ENCODE results near the gene PTPRN2. TPM values are rescaled to one million over a fixed set of nuclear protein-coding genes. Genes with fewer than 3 reads are reported as not detected.
"Not testable (repeated sequence)": the region's sequence is repeated elsewhere in the genome, so short reads cannot be mapped to it uniquely, and the experiment has no call there.

PTPRN2 gene
- total RNA-seq, 1 donor: 0.27 TPM

- DNase-seq (ENCODE audit: low read depth in 2 of 3, low spot score in 2 of 3): not testable (repeated sequence)
These were observed 64.3 kb downstream of the PTPRN2 start for GRCh38 chr7:158523165-158523856.

- DNase-seq (ENCODE audit: low read depth in 2 of 3, low spot score in 2 of 3): not testable (repeated sequence)
These were observed 65.8 kb downstream of the PTPRN2 start for GRCh38 chr7:158521795-158522194.

- DNase-seq (ENCODE audit: low read depth in 2 of 3, low spot score in 2 of 3): no peak
These were observed 66.8 kb downstream of the PTPRN2 start for GRCh38 chr7:158520825-158521224.

GRCh38 chr7:158519633-158520174 is 67.9 kb downstream of the PTPRN2 start:
- no peak for DNase-seq (ENCODE audit: low read depth in 2 of 3, low spot score in 2 of 3)

GRCh38 chr7:158518980-158519632 is 68.5 kb downstream of the PTPRN2 start:
- no peak for DNase-seq (ENCODE audit: low read depth in 2 of 3, low spot score in 2 of 3)

GRCh38 chr7:158517571-158517970 is 70.1 kb downstream of the PTPRN2 start:
- DNase-seq (ENCODE audit: low read depth in 2 of 3, low spot score in 2 of 3): no peak

- DNase-seq (ENCODE audit: low read depth in 2 of 3, low spot score in 2 of 3): no peak
These were observed 70.6 kb downstream of the PTPRN2 start for GRCh38 chr7:158517072-158517471.

- DNase-seq (ENCODE audit: low read depth in 2 of 3, low spot score in 2 of 3): no peak
These were observed 71.1 kb downstream of the PTPRN2 start for GRCh38 chr7:158516524-158516923.

GRCh38 chr7:158512869-158513268 is 74.8 kb downstream of the PTPRN2 start:
- DNase-seq (ENCODE audit: low read depth in 2 of 3, low spot score in 2 of 3): no peak

- DNase-seq (ENCODE audit: low read depth in 2 of 3, low spot score in 2 of 3): no peak
These were observed 75.6 kb downstream of the PTPRN2 start for GRCh38 chr7:158512042-158512441.

GRCh38 chr7:158508802-158509385 is 78.7 kb downstream of the PTPRN2 start:
- no peak for DNase-seq (ENCODE audit: low read depth in 2 of 3, low spot score in 2 of 3)

GRCh38 chr7:158508321-158508720 is 79.3 kb downstream of the PTPRN2 start:
- not testable (repeated sequence) for DNase-seq (ENCODE audit: low read depth in 2 of 3, low spot score in 2 of 3)

- DNase-seq (ENCODE audit: low read depth in 2 of 3, low spot score in 2 of 3): no peak
These were observed 79.7 kb downstream of the PTPRN2 start for GRCh38 chr7:158507917-158508316.

GRCh38 chr7:158507175-158507574 is 80.4 kb downstream of the PTPRN2 start:
- DNase-seq (ENCODE audit: low read depth in 2 of 3, low spot score in 2 of 3): not testable (repeated sequence)

- DNase-seq (ENCODE audit: low read depth in 2 of 3, low spot score in 2 of 3): no peak
These were observed 81.0 kb downstream of the PTPRN2 start for GRCh38 chr7:158506626-158507025.

- DNase-seq (ENCODE audit: low read depth in 2 of 3, low spot score in 2 of 3): no peak
These were observed 81.9 kb downstream of the PTPRN2 start for GRCh38 chr7:158505683-158506082.

- DNase-seq (ENCODE audit: low read depth in 2 of 3, low spot score in 2 of 3): no peak
These were observed 85.4 kb downstream of the PTPRN2 start for GRCh38 chr7:158502068-158502750.

- DNase-seq (ENCODE audit: low read depth in 2 of 3, low spot score in 2 of 3): no peak
These were observed 86.1 kb downstream of the PTPRN2 start for GRCh38 chr7:158501393-158502067.

GRCh38 chr7:158500651-158501052 is 87.0 kb downstream of the PTPRN2 start:
- DNase-seq (ENCODE audit: low read depth in 2 of 3, low spot score in 2 of 3): no peak

- no peak for DNase-seq (ENCODE audit: low read depth in 2 of 3, low spot score in 2 of 3)
These were observed 88.6 kb downstream of the PTPRN2 start for GRCh38 chr7:158499082-158499455.
